ENCODE measurements around the gene STAU1.

DNA sequence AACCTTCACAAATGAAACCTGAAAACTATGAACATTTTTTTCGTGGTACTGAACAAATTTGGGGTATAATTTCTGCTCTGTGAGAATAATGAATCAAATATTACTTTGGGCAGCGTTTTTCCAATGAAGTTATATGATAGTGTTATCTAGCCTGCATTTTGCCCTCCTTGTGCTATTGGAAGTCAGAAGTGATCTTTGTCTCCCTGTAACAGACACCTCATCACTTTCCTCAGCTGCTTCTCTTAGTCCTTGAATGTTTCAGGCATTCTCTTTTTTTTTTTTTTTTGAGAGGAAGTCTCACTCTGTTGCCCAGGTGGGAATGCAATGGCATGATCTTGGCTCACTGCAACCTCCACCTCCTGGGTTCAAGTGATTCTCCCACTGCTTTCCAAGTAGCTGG is 41.2 kb upstream of the STAU1 start:
- TF ChIP-seq, protein P1, sequence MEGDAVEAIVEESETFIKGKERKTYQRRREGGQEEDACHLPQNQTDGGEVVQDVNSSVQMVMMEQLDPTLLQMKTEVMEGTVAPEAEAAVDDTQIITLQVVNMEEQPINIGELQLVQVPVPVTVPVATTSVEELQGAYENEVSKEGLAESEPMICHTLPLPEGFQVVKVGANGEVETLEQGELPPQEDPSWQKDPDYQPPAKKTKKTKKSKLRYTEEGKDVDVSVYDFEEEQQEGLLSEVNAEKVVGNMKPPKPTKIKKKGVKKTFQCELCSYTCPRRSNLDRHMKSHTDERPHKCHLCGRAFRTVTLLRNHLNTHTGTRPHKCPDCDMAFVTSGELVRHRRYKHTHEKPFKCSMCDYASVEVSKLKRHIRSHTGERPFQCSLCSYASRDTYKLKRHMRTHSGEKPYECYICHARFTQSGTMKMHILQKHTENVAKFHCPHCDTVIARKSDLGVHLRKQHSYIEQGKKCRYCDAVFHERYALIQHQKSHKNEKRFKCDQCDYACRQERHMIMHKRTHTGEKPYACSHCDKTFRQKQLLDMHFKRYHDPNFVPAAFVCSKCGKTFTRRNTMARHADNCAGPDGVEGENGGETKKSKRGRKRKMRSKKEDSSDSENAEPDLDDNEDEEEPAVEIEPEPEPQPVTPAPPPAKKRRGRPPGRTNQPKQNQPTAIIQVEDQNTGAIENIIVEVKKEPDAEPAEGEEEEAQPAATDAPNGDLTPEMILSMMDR (IDR thresholded peaks at IDR 0.05) = no peak
- TF ChIP-seq EZH2phosphoT487 (IDR thresholded peaks at IDR 0.05) = no peak
- TF ChIP-seq EZH2 (IDR thresholded peaks at IDR 0.05) = no peak

Measured in neural progenitor cell (in vitro differentiated cells).